A172 (cell line): Measurements from ENCODE around the gene ZNF764. TPM values are rescaled to one million over a fixed set of nuclear protein-coding genes. Genes with fewer than 3 reads are reported as not detected.
"Not testable (repeated sequence)": the region's sequence is repeated elsewhere in the genome, so short reads cannot be mapped to it uniquely, and the experiment has no call there.

Experiments used
- DNase-seq: peaks from one replicate; pipeline ENCODE4 v3.0.0-alpha.2; 2015; ENCODE audit warnings: low spot score
- total RNA-seq: library from RNA; depleted of rRNA; stranded (reverse); fragments of >200 nt; shearing (Covaris generic); gene quantifications from 2 replicates; pipeline ENCODE4 v1.2.3, GENCODE V29; 2014

The ZNF764 gene
- total RNA-seq, 1 experiment from 2014 or later = 8.1 TPM

DNA sequence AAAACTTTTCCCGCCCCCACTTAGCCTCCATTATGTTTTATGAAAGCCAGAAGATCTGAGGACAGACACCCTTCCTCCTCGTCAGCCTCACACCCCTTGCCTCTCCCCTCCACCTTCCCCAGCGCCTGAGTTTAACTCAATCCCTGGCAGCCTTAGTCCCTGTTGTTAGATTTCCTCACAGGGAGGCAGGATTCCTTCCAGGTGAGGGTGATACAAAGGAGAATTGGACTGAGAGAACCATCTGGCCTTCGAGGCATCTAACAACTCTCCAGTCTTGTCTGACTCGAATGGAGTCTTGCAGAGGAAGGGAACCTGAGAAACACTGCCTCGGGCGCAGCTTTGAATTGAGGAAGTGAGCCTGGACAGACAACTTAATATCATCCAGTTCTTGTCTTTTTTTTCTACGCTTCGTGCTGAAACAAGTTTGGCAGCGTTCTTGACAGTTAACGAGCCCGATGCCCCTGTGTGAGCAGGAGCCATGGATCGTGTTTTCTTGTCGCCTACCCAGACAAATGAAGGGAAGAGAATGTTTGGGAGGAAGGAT, 30.5 kb downstream of the ZNF764 start:
- no peak for DNase-seq

DNA sequence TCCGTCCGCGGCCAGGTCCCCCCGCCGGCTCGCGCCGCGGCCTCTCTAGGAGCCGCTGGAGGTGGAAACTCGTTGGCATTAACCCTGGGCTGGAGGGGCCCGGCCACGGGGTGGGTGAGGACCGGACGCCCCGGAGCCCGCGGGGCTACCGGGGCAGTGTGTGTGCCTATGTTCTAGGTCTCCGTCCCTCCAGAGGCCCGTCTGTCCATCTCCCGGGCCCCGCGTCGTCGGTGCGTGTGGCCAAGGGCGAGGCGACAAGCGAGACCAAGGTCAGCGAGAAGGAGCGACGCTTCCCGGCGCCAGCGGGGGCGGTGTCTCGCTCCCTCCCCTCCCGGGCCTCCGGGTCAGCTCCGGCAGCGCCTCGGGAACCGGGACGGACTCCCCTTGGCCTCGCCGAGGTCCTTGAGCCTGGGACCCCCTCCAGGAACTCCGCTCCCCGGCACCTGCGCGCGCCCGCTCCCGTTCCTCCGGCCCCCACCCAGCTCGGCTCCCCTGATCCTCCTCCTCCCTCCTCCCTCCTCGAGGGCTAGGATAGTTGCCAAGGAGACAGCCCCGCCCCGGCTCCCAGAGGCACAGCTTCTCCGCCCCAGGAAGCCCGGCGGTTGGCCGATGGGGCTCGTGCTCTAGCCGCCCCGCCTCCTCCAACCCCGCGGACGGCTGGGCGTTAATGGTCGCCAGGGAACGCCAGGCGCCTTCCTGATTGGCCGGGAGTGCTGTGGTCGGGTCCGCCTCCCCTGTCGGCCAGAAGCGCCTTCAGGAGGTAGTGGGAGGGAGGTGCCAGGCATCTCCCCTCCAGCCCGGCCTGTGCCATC, 31.1 kb downstream of the ZNF764 start:
- DNase-seq = peak; percentile 96

DNA sequence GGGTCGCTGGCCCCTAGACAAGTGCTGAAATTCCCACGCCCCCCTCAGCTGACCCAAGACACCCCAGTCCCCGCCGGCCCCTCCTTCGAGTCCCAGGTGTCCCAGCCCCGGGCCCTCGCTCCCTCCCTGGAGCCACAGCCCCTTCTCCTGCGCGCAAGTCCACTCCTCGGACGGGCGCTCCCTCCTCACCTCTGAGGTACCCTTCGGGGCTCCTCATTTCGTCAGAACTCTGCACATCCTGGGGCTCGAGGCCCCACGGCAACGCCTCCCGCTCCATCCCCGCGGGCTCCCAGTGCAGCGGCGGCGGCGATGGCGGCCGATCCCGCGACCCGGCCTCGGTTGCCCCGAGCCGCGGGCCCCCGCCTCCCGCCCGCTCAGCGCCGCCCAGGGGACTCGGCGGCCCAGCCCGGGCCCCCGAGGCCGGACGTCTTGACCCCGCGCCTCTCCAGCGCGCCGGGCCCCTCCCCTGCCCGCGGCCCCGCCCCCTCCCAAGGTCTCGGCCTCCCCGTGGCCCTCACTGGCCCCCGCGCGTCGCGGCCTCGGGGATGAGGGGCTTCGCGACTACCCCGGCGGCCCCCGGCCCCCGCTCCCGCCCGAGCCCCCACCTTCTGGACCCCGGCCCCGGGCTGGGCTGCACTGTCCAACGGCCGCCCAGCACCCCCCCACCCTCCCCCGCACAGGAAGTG, 31.9 kb downstream of the ZNF764 start, which contains the start of gene ZNF768:
Gene ZNF768 (minus strand): TSS at position 430 of the 686 bp plus-strand sequence. CDS start 153 bp downstream, at position 277.
- peak; percentile 22 for DNase-seq

DNA sequence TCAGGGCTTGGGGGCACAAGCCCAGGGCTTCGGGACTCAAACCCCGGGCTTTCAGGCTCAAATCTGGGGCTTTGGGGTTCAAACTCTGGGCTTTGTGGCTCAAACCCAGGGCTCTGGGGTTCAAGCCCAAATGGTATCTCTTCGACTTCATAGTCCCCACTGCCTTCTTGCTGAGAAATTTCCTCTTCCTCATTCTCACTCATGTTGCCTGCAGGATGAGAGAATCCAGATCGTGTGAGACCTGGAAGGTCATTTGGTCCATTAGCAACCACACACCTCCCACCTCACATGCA, 32.4 kb downstream of the ZNF764 start:
- DNase-seq = no peak

DNA sequence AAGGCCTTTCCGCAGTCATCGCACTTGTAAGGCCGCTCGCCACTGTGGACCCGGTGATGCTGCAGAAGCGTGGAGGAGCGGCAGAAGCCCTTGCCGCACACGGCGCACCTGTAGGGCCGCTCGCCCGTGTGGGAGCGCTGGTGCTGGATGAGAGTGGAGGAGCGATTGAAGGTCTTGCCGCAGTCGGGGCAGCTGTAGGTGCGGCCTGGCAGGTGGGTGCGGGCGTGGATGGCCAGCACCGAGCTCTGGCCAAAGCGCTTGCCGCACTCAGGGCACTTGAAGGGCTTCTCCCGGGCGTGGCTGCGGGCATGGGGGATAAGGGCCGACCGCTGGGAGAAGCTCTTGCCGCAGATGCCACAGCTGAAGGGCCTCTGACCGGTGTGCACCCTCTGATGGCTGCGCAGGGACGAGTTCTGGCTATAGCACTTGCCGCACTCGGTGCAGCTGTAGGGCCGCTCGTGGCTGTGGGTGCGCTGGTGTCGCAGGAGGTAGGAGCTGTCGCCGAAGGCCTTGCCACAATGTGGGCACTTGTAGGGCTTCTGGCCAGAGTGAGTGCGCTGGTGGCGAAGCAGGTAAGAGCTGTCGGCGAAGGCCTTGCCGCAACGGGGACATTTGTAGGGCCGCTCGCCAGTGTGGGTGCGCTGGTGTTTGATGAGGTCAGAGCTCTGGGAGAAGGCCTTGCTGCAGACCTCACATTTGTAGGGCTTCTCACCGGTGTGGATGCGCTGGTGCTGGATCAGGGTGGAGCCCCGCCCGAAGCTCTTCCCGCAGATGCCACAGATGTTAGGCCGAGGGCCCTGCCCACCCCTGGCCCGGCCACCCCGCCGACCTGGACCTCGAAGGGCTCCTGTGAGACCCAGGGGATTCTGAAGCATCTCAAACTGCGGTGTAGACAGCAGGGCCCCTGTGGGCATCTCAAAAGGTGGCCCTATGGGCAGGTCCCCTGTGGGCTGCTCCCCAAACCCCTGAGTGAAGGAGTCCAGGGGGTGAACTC, 33.3 kb downstream of the ZNF764 start:
- no peak for DNase-seq

DNA sequence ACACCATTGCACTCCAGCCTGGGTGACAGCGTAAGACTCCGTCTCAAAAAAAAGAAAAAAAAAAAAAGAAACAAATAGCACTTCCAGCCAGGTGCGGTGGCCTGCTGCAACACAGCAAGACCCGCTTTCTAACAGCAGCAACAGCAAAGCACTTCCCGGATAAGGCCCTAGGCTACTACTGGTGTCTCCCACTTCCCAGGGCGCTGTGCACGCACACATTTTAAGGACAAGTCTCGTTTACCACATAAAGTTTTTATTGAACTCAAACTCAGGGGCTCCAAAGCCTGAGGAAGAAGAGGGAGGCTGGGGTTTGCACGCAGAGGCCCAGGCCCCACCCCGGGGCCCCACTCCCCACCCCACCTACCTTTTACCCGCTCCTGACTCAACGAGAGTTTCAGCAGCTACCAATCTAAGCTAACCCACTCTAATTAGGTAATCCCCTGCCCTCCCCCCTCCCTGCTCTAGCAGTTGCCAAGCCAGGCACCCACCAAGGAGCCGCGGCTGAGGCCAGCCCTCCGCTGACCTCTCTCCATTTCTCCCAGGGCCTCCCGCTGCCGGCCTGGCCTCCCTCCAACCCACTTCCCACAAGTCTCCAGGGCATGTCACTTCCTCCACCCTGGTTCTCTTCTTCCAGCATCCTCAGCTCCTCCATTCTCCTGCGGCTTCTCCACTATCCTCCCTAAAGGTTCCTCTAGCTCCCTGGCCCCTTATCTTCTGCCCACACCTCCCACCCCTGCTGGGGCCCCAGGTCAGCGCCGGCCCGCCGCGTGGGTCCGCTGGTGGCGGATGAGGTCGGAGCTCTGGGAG, 34.2 kb downstream of the ZNF764 start:
- DNase-seq = no peak

DNA sequence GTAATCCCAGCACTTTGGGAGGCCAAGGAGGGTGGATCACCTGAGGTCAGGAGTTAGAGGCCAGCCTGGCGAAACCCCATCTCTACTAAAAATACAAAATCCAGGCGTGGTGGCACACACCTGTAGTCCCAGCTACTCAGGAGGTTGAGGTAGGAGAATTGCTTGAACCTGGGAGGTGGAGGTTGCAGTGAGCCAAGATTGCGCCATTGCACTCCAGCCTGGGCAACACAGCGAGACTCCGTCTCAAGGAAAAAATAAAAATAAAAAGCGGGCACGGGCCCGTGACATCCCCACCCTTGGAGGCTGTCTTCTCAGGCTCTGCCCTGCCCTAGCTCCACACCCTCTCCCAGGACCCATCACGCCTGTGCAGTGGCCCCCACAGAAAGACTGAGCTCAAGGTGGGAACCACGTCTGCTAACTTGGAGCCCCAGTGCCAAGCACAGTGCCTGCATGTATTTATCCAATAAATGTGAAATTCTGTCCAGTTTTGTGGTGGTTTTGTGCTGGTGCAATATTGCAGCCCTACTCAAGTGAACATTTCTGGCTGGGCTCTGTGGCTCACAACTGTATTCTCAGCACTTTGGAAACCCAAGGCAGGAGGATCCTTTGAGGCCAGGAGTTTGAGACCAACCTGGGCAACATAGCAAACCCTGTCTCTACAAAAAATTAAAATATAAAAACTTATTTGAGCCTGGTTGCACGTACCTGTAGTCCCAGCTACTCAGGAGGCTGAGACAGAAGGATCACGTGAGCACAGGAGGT, 35.3 kb downstream of the ZNF764 start:
- not testable (repeated sequence) for DNase-seq

DNA sequence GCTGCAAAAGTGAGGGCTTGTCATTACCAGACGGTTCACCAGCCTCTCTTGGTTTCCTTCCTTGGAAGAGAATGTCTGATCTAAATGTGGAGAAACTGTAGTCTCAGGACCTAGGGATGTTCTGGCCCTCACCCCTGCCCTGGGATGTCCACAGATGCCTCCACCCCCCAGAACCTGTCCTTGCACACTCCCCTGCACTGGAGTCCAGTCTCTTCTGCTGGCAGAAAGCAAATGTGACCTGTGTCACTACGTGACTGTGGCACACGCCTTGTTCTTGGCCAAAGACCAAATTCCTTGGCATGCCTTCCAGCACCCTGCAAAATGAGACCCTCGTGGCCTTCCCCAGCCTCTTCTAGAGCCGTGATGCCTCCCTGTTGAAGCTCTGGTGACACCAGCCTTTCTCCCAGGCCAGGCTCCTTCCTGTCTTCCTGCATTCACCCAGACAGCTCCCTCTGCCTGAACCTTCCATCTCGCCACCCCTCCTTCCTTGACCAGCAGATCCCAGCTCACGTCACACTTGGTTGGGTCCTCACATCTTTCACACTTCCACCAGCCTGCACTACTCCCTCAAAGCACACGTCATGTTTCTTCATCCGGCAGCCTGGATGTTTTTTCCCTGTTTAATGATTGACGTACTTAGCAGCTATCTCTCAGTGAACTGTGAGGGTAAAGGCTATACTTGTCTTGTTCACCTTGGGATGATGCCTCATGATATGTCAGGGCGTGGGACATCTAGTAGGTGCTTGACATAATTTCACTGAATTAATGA, 36.1 kb downstream of the ZNF764 start:
- no peak for DNase-seq

DNA sequence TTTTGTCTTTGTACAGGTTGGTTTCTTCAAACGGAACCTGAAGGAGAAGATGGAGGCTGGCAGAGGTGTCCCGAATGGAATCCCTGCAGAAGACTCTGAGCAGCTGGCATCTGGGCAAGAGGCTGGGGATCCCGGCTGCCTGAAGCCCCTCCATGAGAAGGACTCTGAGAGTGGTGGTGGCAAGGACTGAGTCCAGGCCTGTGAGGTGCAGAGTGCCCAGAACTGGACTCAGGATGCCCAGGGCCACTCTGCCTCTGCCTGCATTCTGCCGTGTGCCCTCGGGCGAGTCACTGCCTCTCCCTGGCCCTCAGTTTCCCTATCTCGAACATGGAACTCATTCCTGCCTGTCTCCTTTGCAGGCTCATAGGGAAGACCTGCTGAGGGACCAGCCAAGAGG, 36.7 kb downstream of the ZNF764 start:
- DNase-seq = no peak

DNA sequence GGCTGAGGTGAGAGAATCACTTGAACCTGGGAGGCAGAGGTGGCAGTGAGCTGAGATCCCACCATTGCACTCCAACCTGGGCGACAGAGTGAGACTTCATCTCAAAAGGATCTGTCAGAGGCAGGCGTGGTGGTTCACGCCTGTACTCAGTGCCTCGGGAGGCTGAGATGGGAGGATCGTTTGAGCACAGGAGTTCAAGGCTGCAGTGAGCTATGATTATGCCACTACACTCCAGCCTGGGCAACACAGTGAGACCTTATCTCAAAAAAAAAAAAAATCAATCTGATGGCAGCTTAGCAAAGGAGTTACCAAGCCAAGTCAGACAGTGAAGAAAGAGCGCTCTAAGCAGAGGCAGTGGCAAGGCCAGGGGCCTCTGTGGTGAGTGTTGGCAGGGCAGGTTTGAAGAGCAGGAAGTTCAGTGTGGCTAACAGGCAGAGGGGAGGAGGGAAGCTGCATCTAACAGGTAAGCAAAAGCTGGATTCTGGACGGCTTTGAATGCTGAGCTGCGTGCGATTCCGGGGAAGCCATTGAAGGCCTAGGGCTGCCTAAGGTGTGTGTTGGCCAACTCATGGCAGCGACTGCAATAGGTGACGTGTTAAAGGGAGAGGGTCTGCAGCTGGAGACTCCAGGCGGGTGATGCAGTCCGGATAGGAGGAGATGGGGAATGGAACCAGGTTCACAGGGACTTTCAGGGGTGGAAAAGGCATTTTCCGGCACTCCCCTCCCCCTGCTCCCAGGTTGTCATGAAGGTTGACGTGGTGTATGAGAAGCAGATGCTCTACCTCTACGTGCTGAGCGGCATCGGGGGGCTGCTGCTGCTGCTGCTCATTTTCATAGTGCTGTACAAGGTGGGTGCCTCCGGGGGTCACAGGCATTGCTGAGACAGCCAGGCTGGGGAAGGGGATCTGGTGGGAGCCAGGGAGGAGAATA, 38.8 kb downstream of the ZNF764 start:
- no peak for DNase-seq

DNA sequence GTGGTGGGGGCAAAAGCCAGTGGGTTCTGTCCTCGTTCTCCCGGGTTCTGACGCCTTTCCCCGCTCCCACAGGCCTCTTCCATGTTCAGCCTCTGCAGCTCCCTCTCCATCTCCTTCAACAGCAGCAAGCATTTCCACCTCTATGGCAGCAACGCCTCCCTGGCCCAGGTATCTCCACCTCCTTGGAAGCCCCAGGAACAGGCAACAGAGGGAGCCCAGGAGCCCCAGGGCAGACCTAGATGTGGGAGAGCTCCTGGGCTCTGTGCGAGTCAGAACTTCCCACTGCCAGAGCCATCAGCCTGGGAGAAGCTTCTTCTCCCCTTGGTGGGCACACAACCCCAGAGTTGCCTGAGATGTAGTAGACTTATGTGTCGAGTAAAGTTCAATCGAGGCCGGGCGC, 39.6 kb downstream of the ZNF764 start:
- DNase-seq = no peak

DNA sequence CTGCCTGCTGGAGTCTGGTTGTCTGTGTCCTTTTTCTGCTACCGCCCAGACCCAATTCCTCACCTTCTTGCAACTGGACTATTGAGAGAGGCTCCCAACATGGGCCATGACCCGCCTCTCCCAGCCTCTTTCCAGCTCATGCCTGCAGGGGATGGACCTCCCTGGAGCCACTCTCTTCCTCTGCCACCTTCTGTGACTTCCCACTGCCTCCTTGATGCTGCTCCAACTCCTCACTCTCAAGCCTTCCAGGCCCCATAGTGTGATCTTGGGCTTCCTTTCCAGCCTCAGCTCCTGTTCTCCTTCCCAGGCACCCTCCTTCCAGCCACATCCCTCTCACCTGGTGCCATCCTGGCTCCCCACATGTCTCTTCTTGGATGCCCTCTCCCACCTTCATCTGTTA, 42.9 kb downstream of the ZNF764 start:
- no peak for DNase-seq

DNA sequence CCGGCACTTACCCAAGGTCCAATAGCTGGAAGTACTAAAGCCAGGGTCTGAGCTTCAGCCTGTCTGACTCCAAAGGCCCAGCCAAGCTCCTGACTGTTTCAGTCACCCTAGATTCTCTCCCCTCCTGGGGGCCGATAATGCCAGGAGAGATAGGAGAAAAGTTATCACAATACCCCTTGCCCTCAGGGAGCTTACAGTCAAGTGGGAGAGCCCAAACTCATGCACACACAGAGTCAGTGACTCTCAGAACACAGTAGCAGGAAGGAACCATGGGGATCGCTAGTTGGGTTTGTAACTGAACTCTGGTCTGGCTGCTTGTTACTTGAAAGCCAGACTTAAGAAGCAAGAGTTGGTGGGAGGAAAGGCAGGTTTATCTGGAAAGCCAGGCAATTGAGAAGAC, 46.7 kb downstream of the ZNF764 start:
- DNase-seq = no peak

DNA sequence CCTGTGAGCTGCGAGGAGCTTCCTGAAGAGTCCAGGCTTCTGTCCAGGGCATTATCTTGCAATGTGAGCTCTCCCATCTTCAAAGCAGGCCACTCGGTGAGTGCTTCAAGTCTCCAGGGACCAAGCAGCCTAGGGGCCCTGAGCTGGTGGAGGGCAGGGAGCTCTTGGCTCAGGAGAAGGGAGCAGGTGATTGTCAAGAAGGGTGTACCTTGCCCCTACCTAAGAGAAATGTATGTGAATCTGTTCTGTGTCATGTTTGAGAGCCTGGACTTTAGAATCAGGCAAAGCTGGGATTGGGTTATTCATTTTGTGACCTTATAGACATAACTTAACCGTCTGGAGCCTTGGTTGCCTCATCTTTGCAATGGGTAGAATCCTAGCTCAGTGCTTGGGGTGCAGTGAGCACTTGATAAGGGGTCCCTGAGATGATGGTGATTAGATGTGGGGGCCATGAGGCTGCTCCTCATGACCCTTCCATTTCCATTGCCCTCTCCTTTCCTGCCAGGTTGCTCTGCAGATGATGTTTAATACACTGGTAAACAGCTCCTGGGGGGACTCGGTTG, 47.7 kb downstream of the ZNF764 start:
- DNase-seq = no peak

DNA sequence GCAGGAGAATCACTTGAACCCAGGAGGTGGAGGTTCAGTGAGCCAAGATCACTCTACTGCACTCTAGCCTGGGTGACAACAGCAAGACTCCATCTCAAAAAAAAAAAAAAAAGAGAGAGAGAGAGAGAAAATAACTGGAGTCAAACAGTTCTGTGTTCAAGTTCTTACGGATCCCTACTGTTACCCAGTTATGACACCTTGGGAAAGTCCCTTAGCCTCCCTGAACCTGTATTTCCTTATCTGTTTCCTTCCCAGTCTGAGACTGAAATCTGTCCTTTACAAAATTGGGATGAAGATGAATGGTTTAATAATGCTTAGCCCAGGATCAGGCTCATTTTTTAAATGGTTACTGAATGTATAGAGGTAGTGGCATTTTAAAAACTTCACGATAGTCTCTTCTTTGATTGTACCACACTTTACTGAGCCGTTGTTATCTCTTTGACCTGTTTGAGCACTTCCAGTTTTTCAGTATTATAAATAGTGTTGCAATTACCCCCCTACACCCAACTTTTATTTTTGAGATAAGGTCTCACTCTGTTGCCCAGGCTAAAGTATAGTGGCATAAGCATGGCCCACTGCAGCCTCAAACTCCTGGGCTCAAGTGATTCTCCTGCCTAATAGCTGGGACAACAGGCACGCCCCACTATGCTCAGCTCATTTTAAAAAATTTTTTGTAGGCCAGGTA, 49.0 kb downstream of the ZNF764 start:
- DNase-seq = no peak
